AG09309 (cell line): Measurements from ENCODE around the gene MANBA.
"Not testable (repeated sequence)": the region's sequence is repeated elsewhere in the genome, so short reads cannot be mapped to it uniquely, and the experiment has no call there.

Source experiments
- DNase-seq: peaks from one replicate; pipeline ENCODE4 v3.0.0-alpha.2; 2010; ENCODE audit warnings: low read depth
- H3K4me3 ChIP-seq: 2 replicates; pipeline ENCODE4 v1.5.1; 2011; ENCODE audit warnings: mild to moderate bottlenecking, low read depth, low read length, moderate library complexity; ENCODE audit not compliant: control insufficient read depth
- TF ChIP-seq, protein P1 (sequence below): IDR thresholded peaks from 2 replicates; pipeline ENCODE4 v1.5.1; 2011; ENCODE audit warnings: mild to moderate bottlenecking, low read depth, low read length, inconsistent platforms; ENCODE audit not compliant: insufficient read depth, control insufficient read depth; ENCODE audit errors: missing control alignments

Gene MANBA

DNA sequence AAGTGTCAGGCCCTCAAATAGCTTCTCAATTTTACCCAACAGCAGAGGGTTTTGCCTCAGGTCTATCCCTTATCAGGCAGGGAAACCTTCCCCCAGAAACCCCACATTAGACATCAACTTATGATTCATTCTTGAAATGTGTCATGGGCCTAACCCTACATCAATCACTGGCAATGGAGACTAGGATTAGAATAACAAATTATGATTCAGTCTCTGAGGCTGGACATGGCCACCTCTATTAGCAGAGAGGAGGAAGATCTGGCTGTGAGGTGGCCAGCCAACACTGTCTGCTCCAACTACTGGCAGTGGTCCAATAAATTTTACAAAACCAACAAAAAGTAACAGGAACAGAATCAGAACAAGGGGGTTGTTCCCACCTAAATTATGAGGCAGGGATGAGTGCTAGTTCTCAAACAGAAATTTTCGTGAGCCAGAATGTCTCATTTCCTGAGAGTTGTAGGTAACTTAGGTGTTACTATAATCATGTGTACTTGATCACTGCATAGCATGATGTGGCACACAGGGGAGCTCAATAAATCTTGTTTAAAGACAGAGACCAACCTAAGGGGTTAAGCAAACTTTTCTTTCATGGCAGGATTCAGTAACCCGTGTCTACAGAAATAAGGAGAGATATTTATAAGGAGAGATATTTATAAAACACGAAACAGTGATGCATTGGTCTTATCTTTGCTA lies 132.8 kb downstream of the MANBA start:
- TF ChIP-seq, protein P1, sequence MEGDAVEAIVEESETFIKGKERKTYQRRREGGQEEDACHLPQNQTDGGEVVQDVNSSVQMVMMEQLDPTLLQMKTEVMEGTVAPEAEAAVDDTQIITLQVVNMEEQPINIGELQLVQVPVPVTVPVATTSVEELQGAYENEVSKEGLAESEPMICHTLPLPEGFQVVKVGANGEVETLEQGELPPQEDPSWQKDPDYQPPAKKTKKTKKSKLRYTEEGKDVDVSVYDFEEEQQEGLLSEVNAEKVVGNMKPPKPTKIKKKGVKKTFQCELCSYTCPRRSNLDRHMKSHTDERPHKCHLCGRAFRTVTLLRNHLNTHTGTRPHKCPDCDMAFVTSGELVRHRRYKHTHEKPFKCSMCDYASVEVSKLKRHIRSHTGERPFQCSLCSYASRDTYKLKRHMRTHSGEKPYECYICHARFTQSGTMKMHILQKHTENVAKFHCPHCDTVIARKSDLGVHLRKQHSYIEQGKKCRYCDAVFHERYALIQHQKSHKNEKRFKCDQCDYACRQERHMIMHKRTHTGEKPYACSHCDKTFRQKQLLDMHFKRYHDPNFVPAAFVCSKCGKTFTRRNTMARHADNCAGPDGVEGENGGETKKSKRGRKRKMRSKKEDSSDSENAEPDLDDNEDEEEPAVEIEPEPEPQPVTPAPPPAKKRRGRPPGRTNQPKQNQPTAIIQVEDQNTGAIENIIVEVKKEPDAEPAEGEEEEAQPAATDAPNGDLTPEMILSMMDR, result no peak
- DNase-seq, result peak; percentile 42
- no peak overlapping the region for H3K4me3 ChIP-seq

DNA sequence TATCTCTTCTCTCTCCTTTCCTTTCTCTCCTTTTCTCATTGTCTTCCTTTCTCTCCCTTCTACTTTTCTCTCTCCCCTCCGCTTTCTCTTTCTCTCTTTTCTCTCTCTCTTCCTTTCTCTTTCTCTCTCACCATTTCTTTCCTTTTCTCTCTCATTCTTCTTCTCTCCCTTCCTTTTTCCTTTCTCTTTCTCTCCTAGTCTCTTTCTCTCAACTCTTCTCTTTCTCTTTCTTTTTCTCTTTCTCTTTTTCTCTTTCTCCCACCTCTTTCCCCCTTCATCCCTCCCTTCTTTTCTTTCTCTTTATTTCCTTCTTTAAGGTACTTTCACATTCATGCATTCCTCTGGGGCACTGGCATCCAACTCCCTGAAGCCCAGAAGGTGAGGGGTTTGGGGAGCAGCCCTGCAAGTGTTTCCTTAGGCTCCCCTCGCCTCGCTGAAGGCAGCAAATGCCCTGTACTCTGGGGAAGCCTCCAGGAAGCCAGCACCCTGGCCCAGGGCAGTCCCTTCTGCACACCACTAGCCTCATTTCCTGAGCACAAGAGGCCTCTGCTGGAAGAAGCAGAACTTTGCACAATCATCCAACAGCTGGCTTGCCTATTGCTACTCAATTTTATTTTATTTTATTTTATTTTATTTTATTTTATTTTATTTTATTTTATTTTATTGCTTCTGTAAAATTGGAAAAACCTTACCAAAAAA lies 135.4 kb downstream of the MANBA start:
- TF ChIP-seq, protein P1, result peak; percentile 26
- no peak overlapping the region for H3K4me3 ChIP-seq
- no peak for DNase-seq

DNA sequence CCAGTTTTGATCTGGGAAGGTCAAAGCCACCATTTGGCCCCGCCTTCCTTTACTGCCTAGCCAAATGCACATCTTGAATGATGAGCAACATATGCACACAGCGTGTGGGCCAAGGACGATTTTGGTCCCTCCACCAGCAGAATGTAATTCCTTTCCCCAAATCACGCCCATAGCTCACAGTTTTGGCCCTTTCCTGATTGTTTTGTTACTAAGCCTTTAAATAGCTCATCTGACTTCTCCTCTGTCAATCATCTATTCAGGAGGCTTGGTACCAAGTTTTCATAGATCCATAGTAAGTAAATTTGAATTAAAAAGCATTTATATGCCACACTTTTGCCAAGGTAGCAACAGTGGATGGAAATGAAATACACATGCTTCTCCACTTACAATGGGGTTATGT lies 136.3 kb downstream of the MANBA start:
- DNase-seq, result no peak
- TF ChIP-seq, protein P1, result no peak
- no peak overlapping the region for H3K4me3 ChIP-seq

DNA sequence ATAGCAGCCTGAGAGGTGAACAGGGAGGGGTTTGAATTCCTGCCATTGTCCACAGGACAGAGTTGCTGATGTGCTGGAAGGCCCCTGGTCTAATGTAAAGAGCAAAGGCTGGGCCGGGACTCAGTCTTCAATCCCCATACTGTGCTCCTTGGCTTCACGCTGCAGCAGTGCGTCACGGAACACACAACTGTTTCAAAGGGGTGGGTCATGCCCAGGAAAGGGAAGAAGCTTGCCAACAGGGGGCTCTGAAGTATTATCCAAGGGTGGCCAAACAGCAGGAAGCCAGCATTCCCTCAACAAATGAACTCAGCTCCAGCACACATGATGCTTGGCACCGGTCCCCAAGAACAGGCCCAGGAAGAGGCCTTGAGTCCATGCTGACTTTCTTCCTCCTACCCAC lies 137.1 kb downstream of the MANBA start:
- DNase-seq, result no peak
- H3K4me3 ChIP-seq, result no peak overlapping the region
- TF ChIP-seq, protein P1, result peak; percentile 31

DNA sequence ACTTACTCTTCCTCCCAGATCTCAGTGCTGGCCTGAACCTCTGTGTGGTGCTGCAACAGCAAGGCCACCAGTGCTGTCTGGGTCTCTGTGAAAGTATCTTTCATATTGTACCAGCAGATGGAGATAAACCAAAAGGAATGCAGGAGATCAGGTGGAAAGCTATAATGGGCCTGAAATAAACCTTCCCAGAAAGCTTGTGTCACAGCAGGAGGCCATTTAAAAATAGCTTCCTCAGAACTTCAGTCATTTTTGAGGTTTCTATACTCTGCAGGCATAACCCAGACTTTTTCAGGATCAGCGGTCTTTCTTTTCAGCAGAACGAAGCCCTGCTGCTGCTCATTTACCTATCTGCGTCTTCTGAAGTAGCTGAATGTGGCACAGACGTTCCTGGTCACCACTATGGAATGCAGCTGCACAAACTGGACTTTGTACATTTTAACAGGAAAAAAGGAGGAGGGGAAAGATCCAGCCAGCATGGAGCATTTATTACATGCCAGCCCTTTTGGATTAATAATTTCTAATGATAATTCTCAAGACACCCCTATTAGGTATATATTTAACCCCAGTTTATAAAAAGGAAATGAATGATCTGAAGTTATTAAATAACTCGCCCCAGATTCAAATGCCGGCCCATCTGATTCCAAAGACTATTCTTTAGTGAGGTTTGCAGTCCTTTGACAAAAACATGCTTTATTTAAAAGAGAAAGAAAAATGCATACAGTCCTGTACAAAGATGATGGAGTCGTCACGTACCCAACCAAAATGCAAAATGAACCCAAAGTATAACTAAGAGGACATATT lies 139.9 kb downstream of the MANBA start:
- H3K4me3 ChIP-seq, result no peak overlapping the region
- TF ChIP-seq, protein P1, result peak; percentile 64
- DNase-seq, result peak; percentile 71

DNA sequence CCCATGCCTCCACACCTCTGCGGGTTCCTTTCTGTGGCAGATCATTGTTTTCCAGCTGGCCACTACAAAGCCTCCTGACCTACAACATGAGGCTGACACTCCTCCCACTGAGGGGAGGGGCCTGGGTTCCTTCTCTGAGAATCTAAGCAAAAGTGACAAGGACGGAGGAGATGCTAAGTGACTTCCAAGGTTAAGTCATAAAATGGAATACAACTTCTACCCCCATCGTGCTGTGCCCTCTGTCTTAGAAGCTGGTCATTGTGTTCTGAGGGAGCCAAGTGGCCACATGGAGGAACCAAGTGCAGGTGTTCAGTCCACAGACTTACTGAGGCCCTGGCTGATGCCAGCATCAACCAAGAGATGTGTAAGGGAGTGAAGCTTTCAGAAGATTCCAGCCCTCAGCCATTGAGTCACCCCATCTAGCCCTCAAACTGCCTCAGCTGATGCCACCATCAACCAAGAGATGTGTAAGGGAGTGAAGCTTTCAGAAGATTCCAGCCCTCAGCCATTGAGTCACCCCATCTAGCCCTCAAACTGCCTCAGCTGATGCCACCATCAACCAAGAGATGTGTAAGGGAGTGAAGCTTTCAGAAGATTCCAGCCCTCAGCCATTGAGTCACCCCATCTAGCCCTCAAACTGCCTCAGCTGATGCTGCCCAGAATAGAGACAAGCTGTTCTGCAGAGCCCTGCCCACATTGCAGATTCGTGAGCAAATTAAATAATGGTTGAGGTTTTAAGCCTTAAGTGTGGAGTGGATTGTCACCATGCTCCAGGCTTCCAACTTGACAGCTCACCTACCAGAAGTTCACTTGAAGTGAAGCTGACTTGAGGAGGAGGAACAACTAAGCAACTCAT lies 140.8 kb downstream of the MANBA start:
- H3K4me3 ChIP-seq, DNase-seq: not testable (repeated sequence)

DNA sequence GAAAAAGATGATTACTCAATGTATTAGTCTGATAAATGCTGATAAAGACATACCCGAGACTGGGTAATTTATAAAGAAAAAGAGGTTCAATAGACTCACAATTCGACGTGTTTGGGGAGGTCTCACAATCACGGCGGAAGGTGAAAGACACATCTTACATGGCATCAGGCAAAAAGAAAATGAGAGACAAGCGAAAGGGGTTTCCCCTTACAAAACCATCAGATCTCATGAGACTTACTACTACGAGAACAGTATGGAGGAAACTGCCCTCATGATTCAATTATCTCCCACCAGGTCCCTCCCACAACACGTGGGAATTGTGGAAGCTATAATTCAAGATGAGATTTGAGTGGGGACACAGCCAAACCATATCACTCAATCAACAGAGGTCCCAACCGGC lies 141.7 kb downstream of the MANBA start:
- not testable (repeated sequence) for H3K4me3 ChIP-seq, DNase-seq
